ENCODE measurements around the gene OTOG. TPM values are rescaled to one million over a fixed set of nuclear protein-coding genes. Genes with fewer than 3 reads are reported as not detected.

Gene OTOG
- total and polyA plus RNA-seq, 2 donors (not counting 1 experiment from before 2014, with no cell fraction given) = not detected

DNA sequence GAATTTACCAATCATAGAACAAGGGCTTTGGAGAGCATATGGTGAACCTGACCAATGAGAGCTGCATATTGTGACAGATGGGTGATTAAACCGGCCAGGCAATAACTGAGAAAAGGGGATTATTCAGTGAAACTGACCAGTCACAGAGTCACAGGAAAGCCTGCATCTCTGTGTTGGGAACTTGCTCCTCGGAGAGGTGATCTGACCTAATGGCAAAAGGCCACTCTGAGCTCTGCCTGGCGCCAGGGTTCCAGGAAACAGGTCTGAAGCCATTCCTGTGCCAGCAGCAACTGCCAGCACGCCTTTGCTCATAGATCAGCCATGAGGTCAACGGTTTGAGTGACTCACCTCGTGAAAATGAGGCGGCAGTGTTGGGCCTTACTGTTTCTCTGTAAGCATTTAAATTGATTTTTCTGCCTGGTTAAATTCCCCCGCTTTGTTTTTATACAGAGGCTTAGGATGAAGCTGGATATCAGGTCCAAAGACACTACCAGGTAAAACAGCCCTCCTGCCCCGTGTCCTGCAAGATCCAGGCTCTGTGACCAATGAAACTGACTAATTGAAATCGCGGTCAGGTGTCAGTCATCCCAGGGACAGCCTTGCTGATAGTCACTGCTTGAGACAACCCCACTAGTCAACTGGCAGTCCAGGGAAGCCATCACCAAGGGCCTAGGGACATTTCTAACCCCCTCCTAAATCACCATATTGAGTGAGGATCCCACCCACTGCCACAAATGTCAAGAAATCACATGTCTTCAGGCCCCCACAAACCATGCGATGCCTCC lies 136.5 kb downstream of the OTOG start:
- Histone ChIP-seq H3K79me2 (ENCODE audit: control insufficient read depth, insufficient read depth, low read length) (no peaks in the 10 kb centered on the region), H2AFZ (ENCODE audit: insufficient read depth, low read depth, low read length, poor library complexity, severe bottlenecking) (no peak overlapping the region), H3K4me3 (ENCODE audit: control extremely low read depth in 1 of 5, extremely low read depth in 1 of 5, insufficient read depth in 1 of 5, low read depth in 2 of 5, low read length in 4 of 5) (no peak overlapping the region), H3K4me2 (replicated peaks; ENCODE audit: low read depth, low read length, poor library complexity, severe bottlenecking) (no peak overlapping the region), H3K4me1 (ENCODE audit: control insufficient read depth in 2 of 2, insufficient read depth in 2 of 2, low read length in 2 of 2) (no peaks in the 10 kb centered on the region), H3K9ac (ENCODE audit: low read length) (no peak overlapping the region), H3K9me3 (ENCODE audit: control extremely low read depth in 1 of 3, control insufficient read depth in 2 of 3, insufficient read depth in 1 of 3, low read length in 2 of 3) (peaks cover 0 to 3% (median 0%) of the 10 kb centered on the region in 3 donors), H3K36me3 (replicated peaks in 1 of 2; ENCODE audit: control extremely low read depth in 1 of 2, control insufficient read depth in 1 of 2, extremely low read depth in 1 of 2, insufficient read depth in 2 of 2, low read length in 1 of 2) (no peaks in the 10 kb centered on the region), H3K27me3 (replicated peaks in 1 of 4; ENCODE audit: control extremely low read depth in 1 of 4, control insufficient read depth in 3 of 4, insufficient read depth in 4 of 4, low read length in 3 of 4) (no peaks in the 10 kb centered on the region), H4K20me1 (ENCODE audit: control insufficient read depth, insufficient read depth, low read length, poor library complexity, severe bottlenecking) (no peaks in the 10 kb centered on the region), H3K27ac (ENCODE audit: low read length in 2 of 2) (no peak overlapping the region)
- TF ChIP-seq, protein P1, sequence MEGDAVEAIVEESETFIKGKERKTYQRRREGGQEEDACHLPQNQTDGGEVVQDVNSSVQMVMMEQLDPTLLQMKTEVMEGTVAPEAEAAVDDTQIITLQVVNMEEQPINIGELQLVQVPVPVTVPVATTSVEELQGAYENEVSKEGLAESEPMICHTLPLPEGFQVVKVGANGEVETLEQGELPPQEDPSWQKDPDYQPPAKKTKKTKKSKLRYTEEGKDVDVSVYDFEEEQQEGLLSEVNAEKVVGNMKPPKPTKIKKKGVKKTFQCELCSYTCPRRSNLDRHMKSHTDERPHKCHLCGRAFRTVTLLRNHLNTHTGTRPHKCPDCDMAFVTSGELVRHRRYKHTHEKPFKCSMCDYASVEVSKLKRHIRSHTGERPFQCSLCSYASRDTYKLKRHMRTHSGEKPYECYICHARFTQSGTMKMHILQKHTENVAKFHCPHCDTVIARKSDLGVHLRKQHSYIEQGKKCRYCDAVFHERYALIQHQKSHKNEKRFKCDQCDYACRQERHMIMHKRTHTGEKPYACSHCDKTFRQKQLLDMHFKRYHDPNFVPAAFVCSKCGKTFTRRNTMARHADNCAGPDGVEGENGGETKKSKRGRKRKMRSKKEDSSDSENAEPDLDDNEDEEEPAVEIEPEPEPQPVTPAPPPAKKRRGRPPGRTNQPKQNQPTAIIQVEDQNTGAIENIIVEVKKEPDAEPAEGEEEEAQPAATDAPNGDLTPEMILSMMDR (IDR thresholded peaks at IDR 0.05) = no peak
- TF ChIP-seq EZH2 (IDR thresholded peaks at IDR 0.05; ENCODE audit: borderline replicate concordance, insufficient read depth, low read depth, low read length, poor library complexity, severe bottlenecking) = no peak
- POLR2A ChIA-PET = no interaction called here
- H3K27ac Mint-ChIP-seq = no peak overlapping the region
- 72% methylated on average over 9 of the region's 12 CpGs for WGBS (ENCODE audit: insufficient coverage)
- no peak for ATAC-seq (ENCODE audit: low read depth)
- CTCF ChIA-PET = no interaction called here
- intact Hi-C loops (cut with micrococcal nuclease) = no loop called here
- no peak for DNase-seq
- no peaks in the 10 kb centered on the region for H3K9me3 Mint-ChIP-seq (ENCODE audit: insufficient read depth)
- H3K4me3 Mint-ChIP-seq = no peak overlapping the region
- H3K4me1 Mint-ChIP-seq = no peaks in the 10 kb centered on the region
- H3K27me3 Mint-ChIP-seq = peaks cover 22% of the 10 kb centered on the region

DNA sequence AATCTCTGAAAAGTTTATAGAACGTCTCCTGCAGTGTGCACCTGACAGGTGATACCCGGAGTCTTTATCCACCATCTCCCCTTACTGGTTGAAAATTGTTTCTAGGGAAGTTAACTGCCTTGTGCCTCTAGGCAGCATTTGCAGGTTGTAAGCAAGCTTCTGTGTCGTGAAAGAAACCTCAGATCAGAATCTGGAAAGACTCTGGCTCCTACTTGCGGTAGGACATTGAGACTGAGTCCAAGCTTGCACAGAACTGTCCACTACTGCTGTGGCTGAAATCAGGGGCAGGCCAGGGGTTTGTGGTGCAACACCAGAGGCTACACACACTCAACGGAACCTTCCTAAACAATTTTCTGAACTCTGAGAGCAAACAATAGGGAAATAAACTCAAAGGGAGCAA lies 137.5 kb downstream of the OTOG start:
- no peak overlapping the region for H3K9ac ChIP-seq (ENCODE audit: low read length)
- DNase-seq (no peak), ATAC-seq (ENCODE audit: low read depth) (no peak)
- TF ChIP-seq, protein P1 (IDR thresholded peaks at IDR 0.05) = no peak
- TF ChIP-seq EZH2 (IDR thresholded peaks at IDR 0.05; ENCODE audit: borderline replicate concordance, insufficient read depth, low read depth, low read length, poor library complexity, severe bottlenecking) = no peak
- intact Hi-C loops (cut with micrococcal nuclease) = no loop called here
- H3K27me3 Mint-ChIP-seq = peaks cover 21% of the 10 kb centered on the region
- no peaks in the 10 kb centered on the region for H3K79me2 ChIP-seq (ENCODE audit: control insufficient read depth, insufficient read depth, low read length)
- no peaks in the 10 kb centered on the region for H4K20me1 ChIP-seq (ENCODE audit: control insufficient read depth, insufficient read depth, low read length, poor library complexity, severe bottlenecking)
- no peak overlapping the region for H3K4me2 ChIP-seq (replicated peaks; ENCODE audit: low read depth, low read length, poor library complexity, severe bottlenecking)
- no peak overlapping the region for H2AFZ ChIP-seq (ENCODE audit: insufficient read depth, low read depth, low read length, poor library complexity, severe bottlenecking)
- H3K4me1 Mint-ChIP-seq = no peaks in the 10 kb centered on the region
- H3K27ac Mint-ChIP-seq = no peak overlapping the region
- WGBS (ENCODE audit: insufficient coverage) = 81% methylated on average over 3 of the region's 5 CpGs
- H3K27me3 ChIP-seq (replicated peaks in 1 of 4; ENCODE audit: control extremely low read depth in 1 of 4, control insufficient read depth in 3 of 4, insufficient read depth in 4 of 4, low read length in 3 of 4) = no peaks in the 10 kb centered on the region
- H3K4me3 ChIP-seq (ENCODE audit: control extremely low read depth in 1 of 5, extremely low read depth in 1 of 5, insufficient read depth in 1 of 5, low read depth in 2 of 5, low read length in 4 of 5) = no peak overlapping the region
- ChIA-PET POLR2A (no interaction called here), CTCF (no interaction called here)
- H3K4me3 Mint-ChIP-seq = no peak overlapping the region
- no peak overlapping the region for H3K27ac ChIP-seq (ENCODE audit: low read length in 2 of 2)
- H3K9me3 ChIP-seq (ENCODE audit: control extremely low read depth in 1 of 3, control insufficient read depth in 2 of 3, insufficient read depth in 1 of 3, low read length in 2 of 3) = peaks cover 0 to 3% (median 0%) of the 10 kb centered on the region in 3 donors
- H3K36me3 ChIP-seq (replicated peaks in 1 of 2; ENCODE audit: control extremely low read depth in 1 of 2, control insufficient read depth in 1 of 2, extremely low read depth in 1 of 2, insufficient read depth in 2 of 2, low read length in 1 of 2) = no peaks in the 10 kb centered on the region
- H3K4me1 ChIP-seq (ENCODE audit: control insufficient read depth in 2 of 2, insufficient read depth in 2 of 2, low read length in 2 of 2) = no peaks in the 10 kb centered on the region
- H3K9me3 Mint-ChIP-seq (ENCODE audit: insufficient read depth) = no peaks in the 10 kb centered on the region
